Measurements from ENCODE around the gene MTA1. TPM values are rescaled to one million over a fixed set of nuclear protein-coding genes. Genes with fewer than 3 reads are reported as not detected.

The MTA1 gene
- total and polyA plus RNA-seq, 2 of the 8 experiments (the other 6 are each of a cell fraction or from before 2014, with no cell fraction given), result 73.9 to 221 TPM

GRCh38 chr14:105496831-105497591, 77.4 kb downstream of the MTA1 start:
- no peak overlapping the region for H3K56ac ChIP-seq (replicated peaks; ENCODE audit: insufficient read length, low read depth, low read length)
- H3K27ac ChIP-seq (ENCODE audit: low read depth, low read length), result no peak overlapping the region
- no peaks in the 10 kb centered on the region for H3K9me3 ChIP-seq (ENCODE audit: insufficient read depth in 2 of 2, low read depth in 1 of 2, low read length in 1 of 2)
- H3K14ac ChIP-seq (ENCODE audit: insufficient read length), result no peak overlapping the region
- no peak overlapping the region for H4K5ac ChIP-seq (ENCODE audit: insufficient read length, low read depth, low read length)
- TF ChIP-seq CHD1 (IDR thresholded peaks at IDR 0.05; ENCODE audit: low read depth, low read length) (no peak), NRF1 (IDR thresholded peaks at IDR 0.05; ENCODE audit: low read depth, low read length) (no peak), MAX (IDR thresholded peaks at IDR 0.05) (no peak)
- H2BK120ac ChIP-seq (replicated peaks; ENCODE audit: low read depth, low read length), result no peak overlapping the region
- no peak overlapping the region for H2BK12ac ChIP-seq (ENCODE audit: low read depth, low read length)
- WGBS, 2 experiments (ENCODE audit: extremely low coverage in 1 of 2, insufficient coverage in 1 of 2, insufficient read length in 1 of 2, insufficient replicate concordance in 2 of 2, low coverage in 1 of 2, low lambda C conversion rate in 2 of 2, missing lambda C conversion rate in 1 of 2), result 92% methylated on average over 10 of the region's 32 CpGs; no CpG with 5 or more reads in 1 of the 2 experiments
- ChIA-PET POLR2A (ENCODE audit: partially characterized antibody) (no interaction called here), CTCF (ENCODE audit: partially characterized antibody) (interaction anchor here (0.6 to 1.3 kb wide), 4 partner anchors 9 to 939 kb away, joined by 3 to 6 read pairs (median 3); no protein-coding TSS in a partner anchor)
- no peak overlapping the region for H3K4me3 ChIP-seq (ENCODE audit: extremely low read depth in 1 of 4, insufficient read depth in 2 of 4, low read depth in 3 of 4, low read length in 4 of 4)
- no peak overlapping the region for H4K91ac ChIP-seq (replicated peaks; ENCODE audit: insufficient read length, low read length)
- H2BK15ac ChIP-seq (ENCODE audit: low read length), result no peak overlapping the region
- H3K9ac ChIP-seq (replicated peaks in 1 of 4; ENCODE audit: extremely low read depth in 1 of 4, low read depth in 3 of 4, low read length in 3 of 4), result no peak overlapping the region
- no peak overlapping the region for H3K18ac ChIP-seq (ENCODE audit: extremely low read depth, low read length)
- no peaks in the 10 kb centered on the region for H3K23me2 ChIP-seq (ENCODE audit: low read depth, low read length)
- H3K27me3 ChIP-seq (replicated peaks in 1 of 4; ENCODE audit: control insufficient read depth in 3 of 4, extremely low read depth in 1 of 4, insufficient read depth in 3 of 4, low read length in 3 of 4), result no peaks in the 10 kb centered on the region
- H3K79me1 ChIP-seq (ENCODE audit: low read depth, low read length), result no peaks in the 10 kb centered on the region
- H2AK5ac ChIP-seq (ENCODE audit: low read depth, low read length), result no peak overlapping the region
- no peak overlapping the region for H4K8ac ChIP-seq (ENCODE audit: extremely low read depth, insufficient read depth, low read length)
- H3K4me1 ChIP-seq (replicated peaks in 1 of 4; ENCODE audit: control insufficient read depth in 3 of 4, insufficient read depth in 4 of 4, low read length in 3 of 4), result peaks cover 0 to 3% (median 0%) of the 10 kb centered on the region in 4 experiments; a peak in 3 of 7 replicates
- no peak overlapping the region for H2AFZ ChIP-seq (ENCODE audit: low read length)
- H3K23ac ChIP-seq (ENCODE audit: insufficient read length), result no peak overlapping the region
- DNase-seq (ENCODE audit: low read depth in 1 of 2, low spot score in 2 of 2) (no peak), FAIRE-seq (no peak)
- H3K4ac ChIP-seq (replicated peaks; ENCODE audit: insufficient read length, low read depth, low read length), result no peak overlapping the region
- H2BK20ac ChIP-seq (ENCODE audit: low read length), result no peak overlapping the region
- no peaks in the 10 kb centered on the region; a peak in 2 of 8 replicates for H3K36me3 ChIP-seq (ENCODE audit: control insufficient read depth in 2 of 4, insufficient read depth in 4 of 4, low read length in 3 of 4)
- H3K4me2 ChIP-seq (ENCODE audit: insufficient read depth in 1 of 2, low read depth in 2 of 2, low read length in 2 of 2), result no peak overlapping the region
- H4K20me1 ChIP-seq (replicated peaks in 1 of 2; ENCODE audit: control insufficient read depth in 1 of 2, insufficient read depth in 2 of 2, low read length in 2 of 2), result peaks cover 0 to 7% of the 10 kb centered on the region in 2 experiments
- H3K79me2 ChIP-seq (ENCODE audit: control insufficient read depth in 1 of 2, insufficient read depth in 2 of 2, low read length in 2 of 2), result no peaks in the 10 kb centered on the region
- H2BK5ac ChIP-seq (ENCODE audit: low read depth, low read length), result no peak overlapping the region

Measured in H1 (cell line).